Measurements from ENCODE around the gene SELENBP1. TPM values are rescaled to one million over a fixed set of nuclear protein-coding genes. Genes with fewer than 3 reads are reported as not detected.

The SELENBP1 gene
- 49.1 and 63.9 TPM in 2 replicates for total RNA-seq
- polyA plus RNA-seq, result 86.4 and 101 TPM in 2 replicates

DNA sequence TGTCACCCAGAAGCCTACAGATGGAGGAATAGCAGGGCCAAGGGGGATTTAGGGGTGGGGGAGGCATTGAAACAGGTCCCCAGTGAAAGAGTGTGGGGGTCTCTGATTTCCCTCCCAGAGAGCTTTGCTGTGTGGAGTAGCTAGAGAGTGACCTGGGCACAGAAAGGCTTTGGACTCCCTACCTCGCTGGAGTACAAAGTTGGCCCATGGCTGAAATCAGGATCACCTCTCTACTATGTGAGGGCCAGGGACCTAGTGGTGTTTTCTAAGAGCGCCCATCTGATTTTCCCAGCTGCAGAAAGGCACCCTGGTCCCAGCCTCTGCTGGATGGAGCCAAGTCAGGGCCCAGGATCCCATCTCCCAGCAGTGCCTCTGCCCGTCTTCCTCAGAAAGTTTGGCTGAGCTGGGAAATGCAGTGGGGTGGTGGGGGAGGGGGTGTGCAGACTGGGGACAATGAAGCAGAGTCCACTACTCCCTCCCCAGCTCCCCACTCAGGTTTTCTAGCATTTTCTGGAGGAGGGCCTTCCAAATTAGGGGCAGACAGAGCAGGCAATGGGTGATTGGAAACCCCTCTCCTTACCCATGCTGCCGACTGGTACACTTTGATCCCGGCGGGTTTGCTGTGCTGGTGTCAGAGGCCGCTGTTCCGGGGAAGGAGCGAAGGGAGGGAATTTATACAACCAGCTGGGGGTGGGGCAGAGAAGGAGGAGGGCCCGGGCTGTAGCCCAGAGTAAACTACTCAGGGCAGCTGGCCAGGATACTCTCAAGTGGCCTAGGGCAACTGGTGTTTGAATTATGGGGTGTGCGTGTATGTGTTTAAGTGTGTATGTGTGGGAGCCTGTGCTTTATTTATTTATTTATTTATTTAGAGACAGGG, at the start of gene SELENBP1:
SELENBP1 (minus strand) TSS at position 648 of the 877 bp plus-strand sequence; CDS start at position 584, 64 bp downstream.
- peak; percentile 91 for DNase-seq (ENCODE audit: low spot score)
- no peak within 1 kb of the TSS for H2AFZ ChIP-seq
- peak within 1 kb of the TSS; percentile 82 for H3K4me2 ChIP-seq
- H3K9me2 ChIP-seq (replicated peaks; ENCODE audit: insufficient read depth), result no peaks in the 10 kb centered on the region
- H4K20me1 ChIP-seq (ENCODE audit: insufficient read depth, poor library complexity, severe bottlenecking), result no peaks in the 10 kb centered on the region
- 16% methylated on average over 10 of the region's 11 CpGs for WGBS (ENCODE audit: low lambda C conversion rate, missing lambda C conversion rate)
- H3K36me3 ChIP-seq (replicated peaks; ENCODE audit: insufficient read depth, low read depth), result no peaks in the 10 kb centered on the region
- H3K27me3 ChIP-seq, result no peaks in the 10 kb centered on the region
- peak within 1 kb of the TSS; percentile 29 for H3K4me3 ChIP-seq
- peaks cover 31% of the 10 kb centered on the region for H3K4me1 ChIP-seq (ENCODE audit: insufficient read depth)
- H3K27ac ChIP-seq, result peak within 1 kb of the TSS; percentile 59
- H3K79me2 ChIP-seq, result peaks cover 11% of the 10 kb centered on the region
- no peaks in the 10 kb centered on the region for H3K9me3 ChIP-seq (ENCODE audit: low read depth)
- TF ChIP-seq EZH2 (IDR thresholded peaks at IDR 0.05; ENCODE audit: borderline replicate concordance), result no peak
- no peak for TF ChIP-seq EZH2phosphoT487 (IDR thresholded peaks at IDR 0.05; ENCODE audit: low read depth, severe bottlenecking, unreplicated experiment)
- TF ChIP-seq, protein P1, sequence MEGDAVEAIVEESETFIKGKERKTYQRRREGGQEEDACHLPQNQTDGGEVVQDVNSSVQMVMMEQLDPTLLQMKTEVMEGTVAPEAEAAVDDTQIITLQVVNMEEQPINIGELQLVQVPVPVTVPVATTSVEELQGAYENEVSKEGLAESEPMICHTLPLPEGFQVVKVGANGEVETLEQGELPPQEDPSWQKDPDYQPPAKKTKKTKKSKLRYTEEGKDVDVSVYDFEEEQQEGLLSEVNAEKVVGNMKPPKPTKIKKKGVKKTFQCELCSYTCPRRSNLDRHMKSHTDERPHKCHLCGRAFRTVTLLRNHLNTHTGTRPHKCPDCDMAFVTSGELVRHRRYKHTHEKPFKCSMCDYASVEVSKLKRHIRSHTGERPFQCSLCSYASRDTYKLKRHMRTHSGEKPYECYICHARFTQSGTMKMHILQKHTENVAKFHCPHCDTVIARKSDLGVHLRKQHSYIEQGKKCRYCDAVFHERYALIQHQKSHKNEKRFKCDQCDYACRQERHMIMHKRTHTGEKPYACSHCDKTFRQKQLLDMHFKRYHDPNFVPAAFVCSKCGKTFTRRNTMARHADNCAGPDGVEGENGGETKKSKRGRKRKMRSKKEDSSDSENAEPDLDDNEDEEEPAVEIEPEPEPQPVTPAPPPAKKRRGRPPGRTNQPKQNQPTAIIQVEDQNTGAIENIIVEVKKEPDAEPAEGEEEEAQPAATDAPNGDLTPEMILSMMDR (IDR thresholded peaks at IDR 0.05; ENCODE audit: poor library complexity), result no peak

DNA sequence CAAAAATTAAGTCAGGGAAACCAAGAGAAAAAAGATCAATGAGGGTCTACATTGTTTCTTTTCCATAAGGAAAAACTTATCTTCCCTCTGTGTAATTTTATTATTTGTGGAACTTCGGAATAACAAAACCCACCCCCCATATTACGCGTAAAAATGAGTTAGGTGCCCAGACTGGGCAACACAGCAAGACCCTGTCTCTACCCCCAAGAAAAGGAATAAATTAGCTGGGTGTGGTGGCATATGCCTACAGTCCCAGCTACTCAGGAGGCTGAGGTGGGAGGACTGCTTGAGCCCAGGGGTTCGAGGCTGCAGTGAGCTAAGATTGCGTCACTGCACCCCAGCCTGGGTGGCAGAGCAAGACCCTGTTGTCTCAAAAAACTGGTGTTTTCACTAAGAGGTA, 47.3 kb upstream of the SELENBP1 start:
- WGBS (ENCODE audit: low lambda C conversion rate, missing lambda C conversion rate), result 85% methylated on average over 5 of the region's 5 CpGs
- Histone ChIP-seq H3K4me2 (no peak overlapping the region), H3K4me1 (ENCODE audit: insufficient read depth) (no peaks in the 10 kb centered on the region), H3K36me3 (replicated peaks; ENCODE audit: insufficient read depth, low read depth) (no peaks in the 10 kb centered on the region), H2AFZ (no peak overlapping the region), H3K9me3 (ENCODE audit: low read depth) (no peaks in the 10 kb centered on the region), H3K4me3 (no peak overlapping the region), H4K20me1 (ENCODE audit: insufficient read depth, poor library complexity, severe bottlenecking) (no peaks in the 10 kb centered on the region), H3K79me2 (no peaks in the 10 kb centered on the region), H3K9me2 (replicated peaks; ENCODE audit: insufficient read depth) (no peaks in the 10 kb centered on the region), H3K27ac (no peak overlapping the region), H3K27me3 (no peaks in the 10 kb centered on the region)
- no peak for DNase-seq (ENCODE audit: low spot score)
- TF ChIP-seq EZH2phosphoT487 (IDR thresholded peaks at IDR 0.05; ENCODE audit: low read depth, severe bottlenecking, unreplicated experiment), result no peak
- TF ChIP-seq EZH2 (IDR thresholded peaks at IDR 0.05; ENCODE audit: borderline replicate concordance), result no peak
- TF ChIP-seq, protein P1 (IDR thresholded peaks at IDR 0.05; ENCODE audit: poor library complexity), result no peak

DNA sequence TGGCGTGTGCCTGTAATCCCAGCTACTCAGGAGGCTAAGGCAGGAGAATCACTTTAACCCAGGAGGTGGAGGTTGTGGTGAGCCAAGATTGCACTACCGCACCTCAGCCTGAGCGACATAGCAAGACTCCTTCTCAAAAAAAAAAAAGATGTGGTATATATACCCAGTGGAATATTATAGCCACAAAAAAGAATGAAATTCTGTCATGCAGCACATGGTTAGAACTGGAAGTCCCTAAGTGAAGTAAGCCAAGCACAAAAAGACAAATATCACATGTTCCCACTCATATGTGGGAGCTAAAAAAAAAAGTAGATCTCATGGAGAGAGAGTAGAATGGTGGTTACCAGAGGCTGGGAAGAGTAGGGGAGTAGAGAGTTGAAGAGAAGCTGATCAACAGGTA, 45.6 kb upstream of the SELENBP1 start:
- no peak for DNase-seq (ENCODE audit: low spot score)
- 98% methylated on average over 3 of the region's 3 CpGs for WGBS (ENCODE audit: low lambda C conversion rate, missing lambda C conversion rate)
- Histone ChIP-seq H3K4me2 (no peak overlapping the region), H3K9me3 (ENCODE audit: low read depth) (no peaks in the 10 kb centered on the region), H3K36me3 (replicated peaks; ENCODE audit: insufficient read depth, low read depth) (no peaks in the 10 kb centered on the region), H3K4me1 (ENCODE audit: insufficient read depth) (no peaks in the 10 kb centered on the region), H4K20me1 (ENCODE audit: insufficient read depth, poor library complexity, severe bottlenecking) (no peaks in the 10 kb centered on the region), H3K27me3 (no peaks in the 10 kb centered on the region), H3K9me2 (replicated peaks; ENCODE audit: insufficient read depth) (no peaks in the 10 kb centered on the region), H2AFZ (no peak overlapping the region), H3K79me2 (no peaks in the 10 kb centered on the region), H3K27ac (no peak overlapping the region), H3K4me3 (no peak overlapping the region)
- TF ChIP-seq, protein P1 (IDR thresholded peaks at IDR 0.05; ENCODE audit: poor library complexity), result no peak
- no peak for TF ChIP-seq EZH2phosphoT487 (IDR thresholded peaks at IDR 0.05; ENCODE audit: low read depth, severe bottlenecking, unreplicated experiment)
- no peak for TF ChIP-seq EZH2 (IDR thresholded peaks at IDR 0.05; ENCODE audit: borderline replicate concordance)

All from hepatocyte (in vitro differentiated cells).